C1 segment of cervical spinal cord (tissue), 14 donors: ENCODE measurements around the gene UBASH3B.

Source experiments
- DNase-seq, 14 donors: peaks; one replicate each; lab custom pipeline; 2025; lab: John Stamatoyannopoulos, UW

Gene UBASH3B

DNA sequence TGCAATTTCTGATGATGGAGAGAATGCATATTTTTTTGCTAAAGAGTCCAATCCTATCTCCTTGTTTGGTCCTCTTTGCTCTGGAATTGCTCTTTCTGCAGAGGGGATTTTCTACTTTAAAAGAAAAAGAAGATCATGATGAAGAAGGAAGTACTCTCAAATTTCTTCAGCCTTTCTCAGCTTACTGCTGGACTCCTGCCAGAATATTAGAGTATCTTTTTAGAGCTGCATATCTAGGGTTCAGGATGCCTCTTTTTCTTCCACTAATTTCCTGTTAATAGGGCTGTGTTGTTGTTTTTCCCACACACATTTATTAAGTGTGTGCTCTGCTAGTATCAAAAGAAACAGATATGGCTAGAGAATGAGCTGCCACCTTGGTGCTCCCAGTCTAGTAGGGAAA lies 18.2 kb downstream of the UBASH3B start:
- DNase-seq, result no peak

DNA sequence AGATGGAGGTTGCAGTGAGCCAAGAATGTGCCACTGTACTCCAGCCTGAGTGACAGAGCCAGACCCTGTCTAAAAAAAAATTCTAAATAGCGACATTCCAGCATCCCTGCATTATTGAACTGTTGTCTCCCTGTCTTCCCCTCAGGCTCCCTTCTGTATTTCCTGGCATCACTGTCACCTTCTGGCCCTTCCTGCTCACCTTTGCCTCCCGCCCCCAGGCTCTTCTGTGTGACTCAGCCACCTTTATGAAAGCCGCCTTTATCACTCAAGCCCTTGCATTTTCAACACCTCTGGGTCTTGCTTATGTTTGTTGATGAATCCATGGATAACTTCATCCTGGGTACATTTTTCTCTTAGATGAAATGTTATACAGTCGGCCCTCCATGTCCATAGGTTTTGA lies 21.1 kb downstream of the UBASH3B start:
- DNase-seq, result no peak

DNA sequence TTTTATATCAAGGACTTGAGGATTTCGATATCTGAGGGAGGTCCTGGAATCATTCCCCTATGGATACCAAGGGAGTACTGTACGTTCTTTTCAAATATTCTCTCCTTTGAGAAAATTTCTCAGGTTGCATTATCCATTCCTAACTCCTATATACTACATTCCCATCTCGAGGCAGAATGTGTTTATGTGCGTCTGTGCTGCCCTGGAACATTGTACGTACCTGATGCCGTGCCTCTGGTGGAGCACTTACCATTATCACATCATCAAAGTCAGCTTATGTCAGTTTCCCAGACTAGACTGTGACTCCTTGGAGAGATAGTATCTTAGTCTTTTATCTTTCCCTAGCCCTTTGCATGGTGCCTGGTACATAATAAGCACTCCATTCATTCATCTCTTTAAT lies 21.7 kb downstream of the UBASH3B start:
- no peak for DNase-seq

DNA sequence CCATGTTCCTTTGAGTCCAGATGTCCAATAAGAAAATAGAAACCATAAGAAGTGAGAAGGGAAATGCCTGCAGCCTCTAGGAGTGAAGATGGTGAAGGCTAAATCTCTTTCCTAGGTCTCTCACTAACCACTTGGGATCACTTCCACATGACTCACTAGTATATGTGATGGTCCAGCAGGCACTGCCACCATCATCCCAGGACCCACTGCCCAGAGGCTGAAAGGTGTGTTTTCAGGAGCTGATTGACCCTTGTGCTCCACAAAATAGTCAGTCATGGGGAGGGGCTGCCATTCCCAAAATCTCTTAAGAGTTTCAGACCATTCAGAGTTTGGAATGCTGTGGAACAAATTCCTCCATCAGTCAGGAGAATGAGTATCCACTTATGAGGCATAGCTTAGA lies 22.9 kb downstream of the UBASH3B start:
- DNase-seq, result no peak

DNA sequence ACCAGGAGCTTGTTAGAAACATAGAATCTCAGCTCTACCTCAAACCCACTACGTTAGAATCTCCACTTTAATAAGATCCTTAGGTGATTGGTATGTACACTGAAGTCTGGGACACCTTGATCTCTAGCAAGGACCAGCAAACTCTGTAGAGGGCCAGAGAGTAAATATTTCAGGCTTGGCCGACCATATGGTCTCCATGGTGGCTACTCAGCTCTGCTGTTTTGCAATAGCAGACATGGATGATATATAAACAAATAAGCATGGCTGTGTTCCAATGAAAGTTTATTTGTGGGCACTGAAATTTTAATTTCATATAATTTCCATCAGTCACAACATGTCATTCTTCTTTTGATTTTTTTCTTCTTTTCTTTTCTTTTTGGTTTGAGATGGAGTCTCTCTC lies 23.9 kb downstream of the UBASH3B start:
- peak in 1 of 14 donors; percentile 39 for DNase-seq

DNA sequence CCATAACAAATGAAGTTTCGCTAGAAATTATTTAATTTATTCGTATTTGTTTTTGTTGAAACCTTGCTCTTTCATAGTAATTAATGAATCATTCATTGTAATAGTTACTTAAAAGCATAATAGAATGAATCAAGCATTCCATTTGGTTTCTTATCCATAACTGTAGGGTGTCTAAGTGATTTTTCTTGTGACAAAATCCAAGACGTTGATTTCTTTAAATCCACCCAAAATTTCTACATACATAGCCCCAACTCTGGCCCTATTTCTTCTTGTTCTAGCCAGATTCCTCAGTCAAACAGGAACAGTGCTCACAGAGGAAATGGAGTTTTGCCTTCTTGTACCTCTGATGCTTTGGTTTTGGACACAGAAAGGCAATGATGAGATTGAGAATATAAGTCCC lies 25.5 kb downstream of the UBASH3B start:
- no peak for DNase-seq

DNA sequence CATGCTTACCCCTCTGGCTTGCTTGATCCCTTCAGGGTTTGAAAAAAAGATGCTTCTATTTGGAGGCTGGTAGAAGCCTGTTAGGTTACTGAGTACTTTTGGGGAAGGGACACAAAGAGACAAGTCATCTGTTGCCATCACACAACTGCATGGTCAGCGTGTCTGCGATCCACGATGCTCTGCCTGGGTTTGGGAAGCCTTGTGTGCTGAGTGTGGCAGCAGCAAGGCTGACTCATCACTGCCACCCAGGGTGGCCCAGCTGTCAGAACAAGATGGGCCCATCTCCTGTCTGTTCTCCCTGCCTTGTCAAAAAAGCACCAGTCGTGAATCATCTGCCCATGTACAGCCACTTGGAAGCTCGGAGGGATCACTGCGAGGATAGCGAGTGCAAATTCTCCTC lies 26.2 kb downstream of the UBASH3B start:
- DNase-seq, result peak in 3 of 14 donors; percentile 19 to 84 (median 41)

DNA sequence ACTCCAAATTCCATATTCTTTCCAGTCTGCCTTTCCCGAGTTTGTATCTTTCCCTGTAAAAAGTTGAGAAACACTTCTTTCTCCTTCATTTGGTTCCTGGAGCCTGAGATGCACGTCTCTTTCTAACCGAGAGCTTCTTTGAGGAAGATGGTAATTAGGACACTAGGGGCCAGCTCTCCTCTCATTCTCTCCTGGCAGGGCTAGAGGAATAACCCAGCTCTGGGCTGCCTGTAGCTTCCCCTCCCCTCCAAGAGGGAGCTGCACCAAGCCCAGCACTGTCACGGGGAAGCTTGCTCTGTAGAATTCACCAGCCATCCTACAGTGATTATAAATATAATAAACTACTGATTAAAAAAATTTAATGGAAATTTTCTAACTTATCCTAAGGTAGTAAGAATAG lies 26.9 kb downstream of the UBASH3B start:
- DNase-seq, result peak in 1 of 14 donors; percentile 56

DNA sequence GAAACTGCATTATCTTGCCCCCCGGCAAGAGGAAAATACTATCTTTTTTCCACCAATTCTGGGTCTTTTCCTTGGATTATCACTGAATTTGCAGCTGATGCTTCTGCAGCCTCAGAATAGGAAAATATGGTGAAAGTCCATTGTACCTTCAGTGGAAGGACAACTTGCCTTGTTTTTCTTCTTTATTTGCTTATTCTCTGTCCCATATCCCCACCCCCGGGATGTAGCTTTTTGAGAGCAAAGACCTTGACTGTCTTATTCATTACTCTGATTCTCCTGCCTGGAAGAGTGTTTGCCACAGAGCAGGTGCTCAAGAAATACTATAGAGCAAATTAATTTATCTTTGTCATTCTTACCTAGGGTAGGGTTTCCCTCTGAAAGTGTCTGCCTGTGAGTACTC lies 29.5 kb downstream of the UBASH3B start:
- DNase-seq, result no peak

DNA sequence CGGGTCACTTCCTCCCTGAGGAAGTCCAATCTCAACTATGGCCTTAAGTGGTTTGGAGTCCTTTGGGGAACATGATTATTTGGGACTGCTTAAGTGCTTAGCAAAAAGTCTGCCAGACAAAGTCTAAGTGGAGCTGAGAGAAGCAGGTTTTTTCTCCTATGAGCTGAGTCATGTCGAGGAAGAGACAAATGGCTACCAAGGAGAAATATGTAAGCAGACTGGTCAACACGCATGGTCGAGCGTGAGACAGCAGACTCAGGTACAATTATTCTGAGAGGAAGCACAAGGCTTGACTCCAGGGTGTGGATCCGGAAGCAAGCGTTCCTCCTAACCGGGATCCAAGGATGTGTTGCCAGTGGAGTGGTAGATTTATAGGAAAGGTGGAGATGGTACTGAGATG lies 30.6 kb downstream of the UBASH3B start:
- peak in 1 of 14 donors; percentile 19 for DNase-seq

DNA sequence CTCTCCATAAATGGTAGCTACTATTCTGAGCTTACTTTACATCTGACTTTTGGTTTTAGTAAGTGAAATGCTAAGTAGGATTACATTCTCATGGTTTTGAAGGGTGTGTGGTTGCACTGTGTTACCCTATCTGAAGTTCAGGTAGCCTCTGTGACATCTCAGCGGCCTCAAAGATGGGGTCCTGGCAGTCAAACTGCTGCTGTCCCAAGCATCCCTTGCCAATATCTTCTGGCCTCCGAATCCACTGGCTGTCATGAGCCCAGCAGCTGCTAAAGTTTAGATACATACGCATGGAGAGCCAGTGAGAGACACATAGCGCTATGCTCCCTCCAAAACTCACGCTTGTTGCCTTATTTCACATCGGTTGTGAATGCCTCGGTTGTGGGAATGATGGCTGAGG lies 34.9 kb downstream of the UBASH3B start:
- no peak for DNase-seq

DNA sequence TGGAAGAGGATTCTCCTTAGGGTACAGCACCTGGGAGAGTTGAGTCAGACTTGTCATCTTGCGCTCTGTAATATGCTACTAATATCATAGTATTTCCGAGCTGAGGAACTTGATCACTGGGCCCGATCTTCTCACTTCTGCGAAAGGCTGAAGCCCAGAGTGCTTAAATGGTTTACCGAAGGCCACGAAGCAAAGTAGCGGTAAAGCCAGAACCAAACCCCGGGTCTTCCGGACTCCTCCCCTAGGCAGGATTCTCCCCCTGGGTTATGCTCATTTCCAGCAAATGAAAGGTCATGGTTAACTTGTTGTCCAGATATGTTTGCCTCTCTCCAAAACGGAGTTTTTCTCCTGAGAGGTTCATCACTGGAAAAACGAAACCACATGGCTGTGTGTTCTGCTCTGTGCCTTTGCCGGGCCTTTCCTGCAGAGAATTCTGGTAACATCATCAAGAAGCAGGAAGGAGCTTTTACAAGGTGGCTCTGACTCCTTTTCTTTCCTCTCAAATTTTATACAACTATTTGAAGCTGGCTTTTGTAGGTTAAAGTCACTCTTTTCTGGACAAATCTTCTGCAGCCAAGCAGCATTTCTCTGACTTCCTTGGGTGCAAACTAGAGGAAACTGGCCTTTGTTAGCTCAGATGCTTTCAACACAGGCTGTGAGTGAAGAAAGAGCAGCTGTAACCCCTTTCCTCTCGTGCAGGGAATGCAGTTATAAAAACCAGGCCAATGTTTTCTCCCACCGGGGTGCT lies 35.5 kb downstream of the UBASH3B start:
- DNase-seq, result peak in 2 of 14 donors; percentile 4 to 65

DNA sequence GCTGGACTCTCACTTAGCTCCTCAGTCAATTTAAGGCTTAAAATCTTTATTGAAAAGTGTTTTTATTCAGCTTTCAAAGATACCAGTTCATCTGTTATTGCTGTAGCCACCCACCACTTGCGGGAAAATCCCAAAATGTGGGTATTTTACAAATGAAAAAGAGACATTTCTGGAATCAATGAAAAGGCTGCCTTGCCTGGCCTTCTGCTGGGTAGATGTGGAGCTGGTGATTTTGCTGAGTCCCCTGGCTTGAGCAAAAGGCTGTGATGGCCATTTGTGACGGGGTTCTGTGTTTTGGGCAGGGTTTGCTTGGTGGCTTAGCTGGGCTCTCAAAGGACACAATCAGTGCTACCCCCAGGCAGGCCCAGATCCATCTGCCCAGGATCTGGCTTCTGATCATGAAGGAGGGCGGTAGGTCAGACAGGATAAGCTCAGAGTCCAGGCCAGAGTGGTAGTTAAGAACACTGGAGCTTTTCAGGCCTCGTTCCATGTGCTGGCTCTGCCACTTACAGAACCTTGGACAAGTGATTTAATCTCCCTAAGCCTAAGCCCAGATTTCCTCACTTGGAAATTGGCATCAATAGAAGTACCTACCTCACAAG lies 36.1 kb downstream of the UBASH3B start:
- DNase-seq, result peak in 1 of 14 donors; percentile 62

DNA sequence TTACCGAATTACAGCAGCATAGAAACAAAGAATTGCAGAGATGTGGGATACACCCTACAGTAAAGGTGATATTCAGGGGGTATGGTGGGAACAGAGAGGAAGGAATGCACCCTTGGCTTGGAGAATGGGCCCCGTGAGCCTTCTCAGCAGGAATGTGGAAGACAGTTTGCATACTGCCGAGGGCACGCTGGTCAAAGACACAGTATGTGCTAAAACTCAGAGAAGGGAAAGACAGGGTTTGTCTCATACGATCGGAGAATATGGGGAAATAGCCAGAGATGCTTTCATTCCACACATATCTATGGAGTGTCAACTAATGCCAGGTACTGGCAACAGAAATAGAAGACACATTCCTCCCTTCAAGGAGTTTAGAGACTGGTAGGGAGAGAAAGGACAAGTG lies 36.9 kb downstream of the UBASH3B start:
- no peak for DNase-seq

DNA sequence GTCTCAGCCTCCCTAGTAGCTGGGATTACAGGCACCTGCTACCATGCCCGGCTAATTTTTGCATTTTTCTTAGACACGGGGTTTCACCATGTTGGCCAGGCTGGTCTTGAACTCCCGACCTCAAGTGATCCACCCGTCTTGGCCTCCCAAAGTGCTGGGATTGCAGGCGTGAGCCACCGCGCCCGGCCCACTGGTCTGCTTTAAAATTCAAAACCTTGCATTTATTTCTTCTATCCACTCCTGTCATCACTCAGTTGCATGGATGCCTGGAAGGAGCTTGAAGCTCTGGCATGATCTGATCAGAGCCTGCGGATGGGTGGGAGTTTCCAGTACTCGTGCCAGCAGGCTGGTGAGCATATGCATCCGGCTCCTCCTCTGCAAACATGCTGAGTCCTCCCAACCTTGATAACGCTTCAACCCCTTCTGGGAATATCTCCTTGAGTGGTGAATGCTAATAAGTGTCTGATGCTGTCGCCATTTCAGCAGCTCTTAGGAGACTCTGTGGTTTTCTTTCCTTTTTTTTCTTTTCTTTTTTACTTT lies 39.6 kb downstream of the UBASH3B start:
- no peak for DNase-seq

DNA sequence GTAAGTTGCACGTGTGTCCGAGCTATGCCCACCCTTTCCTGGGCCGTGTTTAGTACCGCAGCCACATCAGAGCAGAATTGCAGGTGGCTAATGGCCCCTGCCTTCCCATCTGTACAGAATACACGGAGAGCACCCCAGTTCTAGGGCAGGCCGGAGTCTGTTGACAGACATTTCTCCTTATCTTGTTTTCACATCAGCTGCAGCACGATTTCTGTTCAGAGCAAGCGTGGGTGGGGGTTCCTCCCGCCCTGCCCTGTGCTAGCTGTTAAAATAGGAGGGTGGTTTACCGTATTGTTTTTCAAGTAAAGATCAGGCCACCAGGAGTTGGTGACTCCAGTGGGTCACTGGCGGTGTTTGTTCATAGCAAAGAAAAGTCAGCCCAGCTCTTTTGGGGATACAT lies 41.1 kb downstream of the UBASH3B start:
- no peak for DNase-seq

DNA sequence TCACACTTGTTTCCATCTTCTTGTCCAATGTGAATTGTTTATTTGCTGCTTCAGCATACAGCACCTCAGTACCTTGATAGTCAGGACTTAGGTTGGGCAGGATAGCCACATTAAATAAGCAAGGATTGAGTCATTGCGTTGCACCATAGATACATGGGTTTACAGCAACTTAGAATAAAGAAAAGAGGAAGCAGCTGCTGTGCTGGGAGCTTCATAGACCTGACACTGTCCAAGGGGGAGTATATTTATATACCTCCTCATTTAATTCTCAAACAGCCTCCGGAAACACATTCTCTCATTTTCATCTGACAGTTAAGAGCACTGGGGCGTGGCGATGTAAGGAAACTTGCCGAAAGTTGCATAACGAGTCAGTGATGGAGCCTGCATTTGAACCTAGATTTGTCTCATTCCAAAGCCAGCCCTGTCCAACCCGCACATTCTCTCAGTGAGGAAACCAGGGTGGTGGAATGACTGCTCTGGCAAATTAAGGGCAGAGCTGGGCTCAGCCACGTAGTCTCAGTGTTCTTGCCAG lies 42.2 kb downstream of the UBASH3B start:
- DNase-seq, result no peak

DNA sequence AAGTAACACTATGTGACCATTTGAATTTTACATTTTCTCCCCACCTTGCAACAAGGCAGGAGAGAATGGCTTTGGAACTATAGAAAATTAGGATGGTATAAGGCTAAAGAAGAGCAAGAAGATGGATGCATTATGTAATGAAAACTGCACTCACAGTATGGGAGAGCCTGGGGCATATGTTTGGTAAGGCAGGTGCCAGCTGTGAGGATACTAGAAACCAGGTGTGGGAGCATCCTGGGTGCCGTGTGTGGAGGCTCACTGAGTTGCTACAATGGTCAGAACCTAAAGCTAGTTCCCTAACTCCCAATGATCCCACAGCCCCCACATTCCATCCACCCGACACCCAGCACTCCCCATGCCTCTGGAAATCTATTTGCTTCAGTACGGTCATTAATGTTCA lies 42.9 kb downstream of the UBASH3B start:
- no peak for DNase-seq

DNA sequence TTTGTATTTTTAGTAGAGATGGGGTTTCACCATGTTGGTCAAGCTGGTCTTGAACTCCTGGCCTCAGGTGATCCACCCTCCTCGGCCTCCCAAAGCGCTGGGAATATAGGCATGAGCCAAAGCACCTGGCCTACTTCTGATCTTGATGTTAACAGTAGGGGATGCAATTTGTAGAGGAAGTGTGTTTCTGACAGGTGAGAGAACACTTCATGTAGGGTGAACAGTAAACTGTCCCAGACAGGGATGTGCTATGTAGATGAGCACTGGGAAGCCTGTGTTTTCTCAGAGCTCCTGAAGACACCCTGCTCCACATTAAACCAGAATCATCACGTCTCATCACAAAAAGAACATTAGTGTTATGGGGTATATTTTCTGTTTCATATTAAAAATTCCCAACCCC lies 45.1 kb downstream of the UBASH3B start:
- DNase-seq, result no peak

DNA sequence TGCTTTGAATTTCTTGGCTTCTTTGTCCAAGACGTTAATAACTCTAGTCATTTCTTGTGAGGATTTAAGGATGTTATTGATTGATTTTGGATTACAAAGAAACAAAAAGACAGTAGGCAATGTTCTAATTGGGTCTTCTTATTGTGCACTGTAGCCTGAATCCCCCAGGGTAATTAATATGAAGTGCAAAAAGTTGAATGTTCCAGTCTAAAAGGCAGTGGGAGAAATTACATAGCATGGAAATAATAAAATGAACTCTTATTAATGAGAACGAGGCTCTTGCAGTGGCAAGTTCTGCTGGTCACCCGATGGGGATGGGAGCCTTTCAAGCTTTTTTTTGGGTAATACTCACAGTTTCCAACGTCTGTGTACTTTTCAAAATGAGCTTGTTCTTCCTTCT lies 45.6 kb downstream of the UBASH3B start:
- DNase-seq, result no peak

DNA sequence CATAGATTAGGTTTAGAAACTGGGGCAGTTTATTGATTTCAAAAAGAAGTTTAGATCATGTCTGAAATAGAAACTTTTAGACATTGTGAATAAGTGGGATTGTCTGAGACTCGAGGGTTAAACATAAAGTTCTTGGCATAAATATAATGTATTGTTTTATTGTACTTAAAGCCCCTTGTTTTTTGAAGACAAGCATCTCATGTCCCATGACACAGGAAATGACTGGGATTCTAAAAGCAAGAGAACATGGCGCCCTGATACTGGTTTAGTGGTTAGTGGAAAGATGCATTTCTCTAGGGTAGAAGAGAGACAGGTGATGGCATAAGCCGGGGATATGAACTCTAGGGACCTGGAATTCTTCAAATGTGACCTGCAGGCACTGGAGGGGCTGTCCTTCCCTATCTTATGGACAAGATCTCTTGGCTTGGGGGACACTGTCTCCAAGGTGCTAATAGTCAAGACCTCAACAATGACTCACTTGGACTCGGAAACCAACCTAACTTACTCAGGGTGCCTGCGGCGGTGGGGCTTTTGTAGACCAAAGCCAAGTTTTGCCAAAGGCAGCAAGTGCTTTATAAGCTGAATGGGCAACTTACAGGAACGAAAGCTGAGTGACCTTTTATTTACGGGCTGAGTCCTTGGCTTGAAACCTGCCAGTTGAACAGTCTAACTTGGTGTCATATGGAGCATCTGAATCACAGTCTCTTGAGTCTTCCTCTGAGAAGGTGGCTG lies 48.2 kb downstream of the UBASH3B start:
- peak in 1 of 14 donors; percentile 41 for DNase-seq

DNA sequence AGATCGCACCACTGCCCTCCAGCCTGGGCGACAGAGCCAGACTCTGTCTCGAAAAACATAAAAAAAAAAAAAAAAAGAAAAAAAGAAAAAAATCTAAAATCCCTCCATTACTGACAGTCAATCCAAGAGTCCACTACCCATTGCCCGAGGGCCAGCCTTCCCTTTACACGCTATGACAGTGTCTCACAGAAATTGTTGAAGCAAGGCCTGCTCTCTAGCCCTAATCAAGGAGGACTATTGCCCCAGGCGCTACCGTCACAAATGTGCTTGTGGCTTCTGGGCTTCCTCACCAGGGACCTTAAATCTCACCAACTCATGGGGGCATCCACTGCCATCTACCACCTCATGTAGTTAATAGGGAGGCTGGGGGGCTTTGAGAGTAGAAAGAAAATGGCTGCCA lies 49.9 kb downstream of the UBASH3B start:
- DNase-seq, result no peak
